ENCODE measurements around the gene SCFD2.

Gene SCFD2

GRCh38 chr4:52926196-52926974, 439.5 kb downstream of the SCFD2 start:
- DNase-seq (ENCODE audit: low read depth) = no peak

- DNase-seq (ENCODE audit: low read depth) = peak; percentile 14
Measured at GRCh38 chr4:52925531-52925968, 440.3 kb downstream of the SCFD2 start.

- no peak for DNase-seq (ENCODE audit: low read depth)
Measured at GRCh38 chr4:52919461-52919860, 446.4 kb downstream of the SCFD2 start.

GRCh38 chr4:52917817-52918216, 448.0 kb downstream of the SCFD2 start:
- no peak for DNase-seq (ENCODE audit: low read depth)

- no peak for DNase-seq (ENCODE audit: low read depth)
Measured at GRCh38 chr4:52915730-52916300, 450.0 kb downstream of the SCFD2 start.

- DNase-seq (ENCODE audit: low read depth) = no peak
Measured at GRCh38 chr4:52915191-52915590, 450.7 kb downstream of the SCFD2 start.

- DNase-seq (ENCODE audit: low read depth) = peak; percentile 79
Measured at GRCh38 chr4:52914051-52914605, 451.7 kb downstream of the SCFD2 start.

GRCh38 chr4:52912608-52913007, 453.3 kb downstream of the SCFD2 start:
- DNase-seq (ENCODE audit: low read depth) = peak; percentile 42

- DNase-seq (ENCODE audit: low read depth) = peak; percentile 69
Measured at GRCh38 chr4:52911684-52912294, 454.1 kb downstream of the SCFD2 start.

GRCh38 chr4:52910115-52910514, 455.7 kb downstream of the SCFD2 start:
- no peak for DNase-seq (ENCODE audit: low read depth)

- no peak for DNase-seq (ENCODE audit: low read depth)
Measured at GRCh38 chr4:52907510-52907909, 458.4 kb downstream of the SCFD2 start.

GRCh38 chr4:52904421-52904820, 461.4 kb downstream of the SCFD2 start:
- no peak for DNase-seq (ENCODE audit: low read depth)

- no peak for DNase-seq (ENCODE audit: low read depth)
Measured at GRCh38 chr4:52903273-52903672, 462.6 kb downstream of the SCFD2 start.

- peak; percentile 59 for DNase-seq (ENCODE audit: low read depth)
Measured at GRCh38 chr4:52894443-52894842, 471.4 kb downstream of the SCFD2 start.

GRCh38 chr4:52892880-52893279, 473.0 kb downstream of the SCFD2 start:
- peak; percentile 31 for DNase-seq (ENCODE audit: low read depth)

- no peak for DNase-seq (ENCODE audit: low read depth)
Measured at GRCh38 chr4:52891743-52892142, 474.1 kb downstream of the SCFD2 start.

GRCh38 chr4:52890521-52890791, 475.4 kb downstream of the SCFD2 start:
- no peak for DNase-seq (ENCODE audit: low read depth)

- DNase-seq (ENCODE audit: low read depth) = no peak
Measured at GRCh38 chr4:52889778-52890520, 475.9 kb downstream of the SCFD2 start.

- no peak for DNase-seq (ENCODE audit: low read depth)
Measured at GRCh38 chr4:52889354-52889753, 476.5 kb downstream of the SCFD2 start.

GRCh38 chr4:52884994-52885393, 480.9 kb downstream of the SCFD2 start:
- no peak for DNase-seq (ENCODE audit: low read depth)

GRCh38 chr4:52883707-52884669, 481.9 kb downstream of the SCFD2 start:
- DNase-seq (ENCODE audit: low read depth) = no peak
